ENCODE data around the gene SLC34A3. TPM values are rescaled to one million over a fixed set of nuclear protein-coding genes. Genes with fewer than 3 reads are reported as not detected.
"Not testable (repeated sequence)": the region's sequence is repeated elsewhere in the genome, so short reads cannot be mapped to it uniquely, and the experiment has no call there.

Gene SLC34A3
- polyA plus RNA-seq, 4 donors = 4.7 to 11.9 (median 7.3) TPM

- DNase-seq (ENCODE audit: low read depth in 4 of 4, low spot score in 3 of 4) = peak in 2 of 4 donors; percentile 49 to 53
Observed at GRCh38 chr9:137240318-137240840, 9.7 kb downstream of the SLC34A3 start.

DNA sequence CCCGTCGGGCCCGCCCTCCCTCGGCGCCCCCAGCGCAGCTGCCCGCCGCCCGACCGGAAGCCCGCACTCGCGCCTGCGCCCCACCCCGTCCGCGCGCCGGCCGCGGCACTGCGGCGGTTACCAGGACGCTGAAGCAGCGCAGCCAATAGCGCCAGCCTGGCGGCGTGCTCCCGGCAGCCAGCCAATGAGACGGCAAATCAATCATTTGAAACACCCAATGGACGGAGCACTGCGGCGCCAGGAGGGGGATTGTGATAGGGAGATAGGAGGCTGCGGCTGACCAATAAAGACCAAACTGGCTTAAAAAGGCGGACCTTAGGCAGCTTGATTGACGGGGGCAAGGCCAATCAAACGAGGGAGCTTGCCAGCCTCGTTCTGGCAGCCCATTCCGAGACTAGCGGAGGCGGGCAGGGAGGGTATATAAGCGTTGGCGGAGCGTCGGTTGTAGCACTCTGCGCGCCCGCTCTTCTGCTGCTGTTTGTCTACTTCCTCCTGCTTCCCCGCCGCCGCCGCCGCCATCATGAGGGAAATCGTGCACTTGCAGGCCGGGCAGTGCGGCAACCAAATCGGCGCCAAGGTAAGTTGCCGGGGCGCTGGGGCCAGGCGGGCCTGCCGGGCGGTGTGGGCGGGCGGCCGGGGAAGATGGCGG lies 10.3 kb downstream of the SLC34A3 start, which contains the start of gene TUBB4B:
Gene TUBB4B, plus strand, starts transcription at position 447 of the 649 bp plus-strand sequence. Its CDS starts 74 bp downstream, at position 521.
- peak; percentile 97 to 100 (median 99) for DNase-seq (ENCODE audit: low read depth in 4 of 4, low spot score in 3 of 4)

GRCh38 chr9:137241490-137242268 lies 11.0 kb downstream of the SLC34A3 start:
- no peak for DNase-seq (ENCODE audit: low read depth in 4 of 4, low spot score in 3 of 4)

GRCh38 chr9:137242269-137243203 lies 11.8 kb downstream of the SLC34A3 start:
- no peak for DNase-seq (ENCODE audit: low read depth in 4 of 4, low spot score in 3 of 4)

DNA sequence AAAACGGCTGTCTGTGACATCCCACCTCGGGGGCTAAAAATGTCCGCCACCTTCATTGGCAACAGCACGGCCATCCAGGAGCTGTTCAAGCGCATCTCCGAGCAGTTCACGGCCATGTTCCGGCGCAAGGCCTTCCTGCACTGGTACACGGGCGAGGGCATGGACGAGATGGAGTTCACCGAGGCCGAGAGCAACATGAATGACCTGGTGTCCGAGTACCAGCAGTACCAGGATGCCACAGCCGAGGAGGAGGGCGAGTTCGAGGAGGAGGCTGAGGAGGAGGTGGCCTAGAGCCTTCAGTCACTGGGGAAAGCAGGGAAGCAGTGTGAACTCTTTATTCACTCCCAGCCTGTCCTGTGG lies 12.5 kb downstream of the SLC34A3 start:
- DNase-seq (ENCODE audit: low read depth in 4 of 4, low spot score in 3 of 4) = not testable (repeated sequence)

- DNase-seq (ENCODE audit: low read depth in 4 of 4, low spot score in 3 of 4) = no peak
Observed at GRCh38 chr9:137243626-137244485, 13.2 kb downstream of the SLC34A3 start.

- no peak for DNase-seq (ENCODE audit: low read depth in 4 of 4, low spot score in 3 of 4)
Observed at GRCh38 chr9:137244486-137245449, 14.1 kb downstream of the SLC34A3 start.

GRCh38 chr9:137245450-137246421 lies 15.0 kb downstream of the SLC34A3 start:
- no peak for DNase-seq (ENCODE audit: low read depth in 4 of 4, low spot score in 3 of 4)

DNA sequence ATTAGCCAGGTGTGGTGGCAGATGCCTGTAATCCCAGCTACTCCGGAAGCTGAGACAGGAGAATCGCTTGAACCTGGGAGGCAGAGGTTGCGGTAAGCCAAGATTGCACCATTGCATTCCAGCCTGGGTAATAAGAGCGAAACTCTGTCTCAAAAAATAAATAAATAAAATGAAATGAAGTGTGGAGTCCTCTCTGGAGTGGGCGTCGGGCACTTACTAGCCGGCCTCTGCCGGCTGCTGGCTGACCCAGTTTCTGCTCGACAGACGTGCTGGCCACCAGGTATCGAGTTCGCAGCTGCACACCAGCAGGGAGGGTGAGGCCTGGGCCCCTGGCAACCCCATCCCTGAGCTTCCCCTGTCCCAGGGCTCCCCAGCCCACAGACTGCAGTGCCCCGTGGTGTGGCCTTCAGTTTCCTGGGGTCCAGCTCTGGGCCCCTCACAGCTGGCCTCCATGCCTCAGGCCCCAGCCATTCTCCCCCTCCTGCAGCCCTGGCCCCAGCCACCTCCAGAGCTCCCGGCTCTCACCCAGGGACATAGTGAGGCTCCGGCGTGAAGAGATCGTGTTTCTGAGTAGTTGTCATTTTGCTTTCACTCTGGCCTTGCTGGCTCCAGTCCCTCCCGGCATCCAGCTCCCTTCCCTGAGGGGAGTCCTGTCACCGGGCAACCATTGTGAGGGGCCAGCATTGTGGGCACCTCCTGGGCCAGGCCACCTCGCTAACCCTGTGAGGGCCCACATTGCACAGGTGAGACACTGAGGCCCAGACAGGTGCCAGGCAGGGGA lies 16.6 kb downstream of the SLC34A3 start:
- DNase-seq (ENCODE audit: low read depth in 4 of 4, low spot score in 3 of 4) = no peak

DNA sequence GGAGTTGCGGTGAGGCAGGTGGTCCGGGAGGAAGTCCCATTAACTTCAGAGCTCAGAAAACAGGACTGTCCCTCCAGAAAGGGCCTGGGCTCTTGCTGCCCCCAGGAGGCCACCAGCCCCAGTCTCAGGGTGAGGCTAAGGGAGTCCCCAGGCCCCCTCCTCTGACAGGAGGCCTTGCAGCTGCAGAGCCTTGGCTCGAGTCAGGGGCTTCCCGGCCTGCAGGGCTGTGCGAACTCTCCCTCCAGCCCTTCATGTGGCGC lies 17.1 kb downstream of the SLC34A3 start:
- no peak for DNase-seq (ENCODE audit: low read depth in 4 of 4, low spot score in 3 of 4)

- DNase-seq (ENCODE audit: low read depth in 4 of 4, low spot score in 3 of 4) = no peak
Observed at GRCh38 chr9:137250329-137251193, 19.9 kb downstream of the SLC34A3 start.

DNA sequence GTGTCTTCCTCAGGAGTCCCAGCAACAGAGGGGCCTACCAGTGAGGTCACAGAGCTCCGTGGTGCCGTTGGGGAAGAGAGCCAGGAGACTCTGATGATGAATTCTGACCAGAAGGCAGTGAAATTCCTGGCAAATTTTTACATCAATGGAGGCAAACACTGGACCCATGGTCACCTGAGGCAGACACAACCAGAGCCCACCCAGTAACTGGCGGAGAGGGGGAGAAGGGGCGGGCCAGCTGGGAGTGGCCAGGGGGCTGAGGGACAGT lies 20.4 kb downstream of the SLC34A3 start, which contains the start of gene STPG3:
Gene STPG3, plus strand, starts transcription at position 93 of the 268 bp plus-strand sequence. Its CDS starts 1 bp downstream, at position 94.
- DNase-seq (ENCODE audit: low read depth in 4 of 4, low spot score in 3 of 4) = no peak

- no peak for DNase-seq (ENCODE audit: low read depth in 4 of 4, low spot score in 3 of 4)
Observed at GRCh38 chr9:137251490-137252268, 21.0 kb downstream of the SLC34A3 start.

DNA sequence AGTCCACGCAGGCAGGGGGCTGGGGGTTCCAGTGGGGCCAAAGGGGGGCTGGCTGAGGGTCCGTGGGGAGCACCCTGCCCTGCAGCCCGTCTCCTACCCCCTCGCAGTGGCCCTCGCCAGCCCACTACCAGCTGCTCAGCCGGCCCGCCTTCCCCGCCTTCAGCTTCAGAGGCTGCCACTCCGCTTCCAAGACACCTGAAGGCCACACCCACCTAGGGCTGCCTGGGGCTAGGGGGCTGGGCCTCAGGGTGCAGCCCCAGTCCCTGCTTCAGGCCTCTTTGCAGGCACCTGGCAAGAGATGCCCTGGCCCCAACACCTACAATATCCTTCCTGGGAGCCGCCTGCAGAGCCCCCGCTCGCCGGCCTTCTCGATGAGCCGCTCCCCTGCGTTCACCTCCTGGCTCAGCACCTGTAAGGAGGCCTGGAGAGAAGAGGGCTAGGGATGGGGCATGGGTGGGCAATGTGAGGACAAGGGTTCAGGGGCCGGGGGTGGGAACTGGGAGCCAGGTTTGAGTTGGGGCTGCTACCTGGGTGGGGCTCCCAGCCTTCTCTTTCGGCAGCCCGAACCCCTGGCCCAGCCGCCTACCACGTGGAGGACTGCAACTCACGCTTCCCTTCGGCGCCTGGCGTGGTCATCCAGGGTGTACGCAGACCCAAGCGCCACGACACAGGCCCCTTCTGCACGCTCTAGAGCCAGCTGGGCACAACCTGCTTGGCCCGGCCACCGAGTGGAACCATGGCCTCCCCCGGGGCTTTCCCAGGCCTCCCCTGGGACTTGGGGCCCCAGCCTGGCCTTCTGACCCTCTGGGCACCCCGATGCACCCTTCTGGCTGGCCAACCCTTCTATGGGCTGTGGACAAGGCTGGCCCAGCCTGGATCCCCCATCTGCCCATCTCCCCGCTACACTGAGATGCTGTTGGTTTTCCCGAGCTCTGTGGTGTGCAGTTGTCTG lies 22.1 kb downstream of the SLC34A3 start:
- no peak for DNase-seq (ENCODE audit: low read depth in 4 of 4, low spot score in 3 of 4)
